Activated naive CD4-positive, alpha-beta T cell treated with anti-CD3 and anti-CD28 coated beads for 36 hours (primary cell): ENCODE data around the gene CD101. TPM values are rescaled to one million over a fixed set of nuclear protein-coding genes. Genes with fewer than 3 reads are reported as not detected.

ENCODE experiments used
- CTCF ChIA-PET: fragments of 350-600 bp; sonication (Branson Sonifier 250); formaldehyde crosslinking; loops from one replicate; lab custom pipeline; 2021; ENCODE audit warnings: antibody characterized with exemption; lab: Charles Lee
- DNase-seq: peaks from one replicate; pipeline ENCODE4 v3.0.0-alpha.2; 2020
- H3K27ac Mint-ChIP-seq: one replicate; pipeline ENCODE4 v1.8.0; 2021; ENCODE audit warnings: mild to moderate bottlenecking, mixed read lengths
- H3K27me3 Mint-ChIP-seq: one replicate; pipeline ENCODE4 v1.8.0; 2021; ENCODE audit warnings: low read depth, mixed read lengths
- H3K36me3 Mint-ChIP-seq: one replicate; pipeline ENCODE4 v1.8.0; 2021; ENCODE audit warnings: low read depth, mixed read lengths
- H3K4me1 Mint-ChIP-seq: one replicate; pipeline ENCODE4 v1.8.0; 2021; ENCODE audit warnings: low read depth, mixed read lengths
- H3K4me3 Mint-ChIP-seq: one replicate; pipeline ENCODE4 v1.8.0; 2021; ENCODE audit warnings: mild to moderate bottlenecking, moderate library complexity, mixed read lengths
- H3K9me3 Mint-ChIP-seq: one replicate; pipeline ENCODE4 v1.8.0; 2021; ENCODE audit warnings: mixed read lengths
- intact Hi-C: fragments of 100-400 bp; cut with micrococcal nuclease; formaldehyde crosslinking; loops from one replicate; pipeline ENCODE4 v1.15.1; 2023
- total RNA-seq, 2 experiments: library from RNA; stranded (reverse); gene quantifications; one replicate each; pipeline ENCODE4 v1.2.3, GENCODE V29; 2021

The CD101 gene
- total RNA-seq, 2 experiments from 2014 or later, result 0.83 to 1.1 TPM

DNA sequence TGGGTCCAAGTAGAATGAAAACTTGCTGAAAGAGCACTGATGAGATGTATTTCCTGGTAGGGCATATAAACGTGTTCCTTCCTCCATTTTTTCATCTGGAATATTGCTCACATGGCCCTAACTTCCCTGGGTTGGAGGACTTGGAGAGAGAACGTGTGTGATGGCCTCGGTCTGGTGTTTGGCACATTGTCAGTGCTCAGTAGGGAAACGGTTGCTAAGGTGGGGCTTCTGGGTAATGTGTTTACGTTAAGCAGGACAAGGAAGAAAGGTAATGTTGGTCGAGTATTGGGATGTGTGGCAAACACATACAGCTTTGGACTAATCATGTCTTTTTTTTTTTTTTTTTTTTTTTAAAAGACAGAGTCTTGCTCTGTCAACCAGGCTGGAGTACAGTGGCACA, 64.8 kb downstream of the CD101 start:
- CTCF ChIA-PET, result interaction anchor here (0.6 to 2.2 kb wide), 4 partner anchors 43 to 344 kb away, joined by 3 to 4 read pairs (median 3); no protein-coding TSS in a partner anchor
- Mint-ChIP-seq H3K4me1 (peaks cover 52% of the 10 kb centered on the region), H3K36me3 (peaks cover 56% of the 10 kb centered on the region), H3K4me3 (no peak overlapping the region), H3K9me3 (no peaks in the 10 kb centered on the region), H3K27me3 (no peaks in the 10 kb centered on the region), H3K27ac (no peak overlapping the region)
- intact Hi-C loops, result loop anchor here (5.0 to 10.0 kb wide), 3 partner anchors 446 to 858 kb away; partner anchors contain the start of genes GDAP2 and WDR3
- DNase-seq, result no peak

- Mint-ChIP-seq H3K36me3 (peaks cover 54% of the 10 kb centered on the region), H3K27me3 (no peaks in the 10 kb centered on the region), H3K4me1 (peaks cover 39% of the 10 kb centered on the region), H3K27ac (no peak overlapping the region), H3K4me3 (no peak overlapping the region), H3K9me3 (no peaks in the 10 kb centered on the region)
- peak; percentile 58 for DNase-seq
- intact Hi-C loops, result loop anchor here (1.0 to 10.0 kb wide), 6 partner anchors 27 to 857 kb away; partner anchors contain the start of genes GDAP2 and WDR3
- CTCF ChIA-PET, result interaction anchor here (0.6 to 3.1 kb wide), 15 partner anchors 10 to 561 kb away, joined by 3 to 17 read pairs (median 3); no protein-coding TSS in a partner anchor
Measured at GRCh38 chr1:117067533-117068370, 66.2 kb downstream of the CD101 start.

DNA sequence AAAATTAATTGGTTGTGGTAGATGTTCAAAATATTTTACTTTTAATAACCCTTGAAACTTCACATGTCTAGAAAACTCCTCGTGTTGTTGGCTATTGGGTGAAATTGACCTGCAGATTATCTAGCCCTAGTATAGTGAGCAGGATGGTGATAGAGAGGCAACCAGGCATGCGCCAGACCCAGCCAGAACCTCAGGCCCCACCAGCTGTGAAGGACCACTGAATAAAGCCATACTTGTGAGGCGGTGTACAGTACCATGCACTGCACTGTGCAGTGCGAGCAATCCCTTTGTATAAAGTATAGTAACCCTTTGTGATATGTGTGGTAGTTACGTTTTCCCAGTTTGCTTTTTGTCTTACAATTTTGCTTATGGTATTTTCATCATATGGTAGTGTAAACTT, 67.0 kb downstream of the CD101 start:
- no peaks in the 10 kb centered on the region for H3K27me3 Mint-ChIP-seq
- H3K4me3 Mint-ChIP-seq, result no peak overlapping the region
- DNase-seq, result no peak
- CTCF ChIA-PET, result interaction anchor here (0.7 to 3.2 kb wide), 11 partner anchors 9 to 252 kb away, joined by 3 to 17 read pairs (median 3); no protein-coding TSS in a partner anchor
- intact Hi-C loops, result loop anchor here (1.0 to 10.0 kb wide), 6 partner anchors 26 to 856 kb away; partner anchors contain the start of genes GDAP2 and WDR3
- peaks cover 53% of the 10 kb centered on the region for H3K36me3 Mint-ChIP-seq
- H3K4me1 Mint-ChIP-seq, result peaks cover 35% of the 10 kb centered on the region
- no peaks in the 10 kb centered on the region for H3K9me3 Mint-ChIP-seq
- no peak overlapping the region for H3K27ac Mint-ChIP-seq

DNA sequence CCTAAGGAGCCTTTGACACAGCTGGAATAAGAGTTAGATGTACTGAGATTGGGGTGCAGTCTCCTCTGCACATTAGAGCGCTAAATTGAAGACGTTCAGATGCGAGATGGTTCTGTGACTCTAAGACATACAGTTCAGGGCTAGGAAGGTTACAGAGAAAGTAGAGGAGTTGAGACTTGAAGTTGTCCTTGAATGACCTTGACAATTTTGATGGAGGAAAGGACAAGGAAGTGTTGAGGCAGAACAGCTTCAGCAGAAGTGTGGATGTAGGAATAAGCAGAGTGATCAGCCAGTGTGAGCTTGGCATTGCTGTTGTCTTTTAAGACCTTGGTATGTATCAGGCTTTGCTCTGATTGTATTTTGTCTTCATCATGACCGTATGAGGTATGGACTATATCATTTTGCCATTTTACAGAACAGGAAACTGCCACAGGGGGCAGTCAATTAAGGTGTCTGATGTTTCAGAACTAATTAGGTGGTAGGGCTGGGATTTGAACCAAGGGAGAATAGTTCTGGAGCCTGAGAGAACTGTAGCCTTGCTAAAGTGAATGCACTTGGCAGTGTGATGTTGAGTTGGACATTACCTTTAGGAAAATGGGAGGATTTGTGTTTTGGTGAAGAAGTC, 67.8 kb downstream of the CD101 start:
- peaks cover 29% of the 10 kb centered on the region for H3K4me1 Mint-ChIP-seq
- no peaks in the 10 kb centered on the region for H3K27me3 Mint-ChIP-seq
- H3K36me3 Mint-ChIP-seq, result peaks cover 50% of the 10 kb centered on the region
- DNase-seq, result no peak
- H3K4me3 Mint-ChIP-seq, result no peak overlapping the region
- CTCF ChIA-PET, result interaction anchor here (0.7 to 3.2 kb wide), 5 partner anchors 8 to 60 kb away, joined by 3 to 17 read pairs (median 4); no protein-coding TSS in a partner anchor
- no peak overlapping the region for H3K27ac Mint-ChIP-seq
- no peaks in the 10 kb centered on the region for H3K9me3 Mint-ChIP-seq
- intact Hi-C loops, result loop anchor here (2.0 to 10.0 kb wide), 4 partner anchors 215 to 855 kb away; partner anchors contain the start of genes GDAP2 and WDR3

DNA sequence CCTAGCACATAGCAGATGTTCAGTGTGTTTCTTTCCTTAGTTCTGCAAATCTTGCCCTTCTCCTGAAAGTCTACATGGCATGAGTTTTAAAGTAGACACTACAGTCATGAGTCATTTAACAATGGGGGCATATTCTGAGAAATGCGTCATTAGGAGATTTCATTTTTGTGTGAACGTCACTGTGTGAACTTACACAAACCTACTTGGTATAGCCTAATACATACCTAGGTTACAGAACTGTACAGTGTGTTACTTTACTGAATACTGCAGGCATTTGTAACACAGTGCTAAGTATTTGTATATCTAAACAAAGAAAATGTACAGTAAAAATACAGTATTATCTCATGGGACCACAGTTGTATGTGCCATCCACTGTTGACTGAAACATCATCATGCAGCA, 68.6 kb downstream of the CD101 start:
- no peak overlapping the region for H3K27ac Mint-ChIP-seq
- H3K27me3 Mint-ChIP-seq, result no peaks in the 10 kb centered on the region
- peaks cover 51% of the 10 kb centered on the region for H3K36me3 Mint-ChIP-seq
- no peak overlapping the region for H3K4me3 Mint-ChIP-seq
- no peak for DNase-seq
- H3K4me1 Mint-ChIP-seq, result peaks cover 33% of the 10 kb centered on the region
- CTCF ChIA-PET, result interaction anchor here (1.4 to 3.2 kb wide), 3 partner anchors 9 to 59 kb away, joined by 4 to 17 read pairs (median 16); no protein-coding TSS in a partner anchor
- intact Hi-C loops, result no loop called here
- H3K9me3 Mint-ChIP-seq, result no peaks in the 10 kb centered on the region

DNA sequence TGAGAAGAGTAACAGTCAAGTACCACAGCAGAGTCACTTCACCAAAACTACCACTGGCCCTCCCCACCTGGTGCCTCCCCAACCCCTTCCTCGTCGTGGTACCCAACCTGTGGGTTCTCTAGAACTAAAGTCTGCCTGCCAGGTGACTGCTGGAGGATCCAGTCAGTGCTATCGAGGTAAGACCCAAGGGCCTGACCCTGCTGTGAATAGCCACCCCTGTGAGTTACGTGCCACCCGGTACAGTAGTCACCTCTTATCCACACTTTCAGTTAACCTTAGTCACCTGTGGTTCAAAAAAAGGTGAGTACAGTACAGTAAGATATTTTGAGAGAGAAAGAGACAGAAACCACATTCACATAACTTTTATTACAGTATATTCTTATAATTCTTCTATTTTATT, 75.1 kb downstream of the CD101 start:
- intact Hi-C loops, result loop anchor here (1.0 to 5.0 kb wide), 6 partner anchors 14 to 699 kb away; partner anchors contain the start of gene MAN1A2
- Mint-ChIP-seq H3K4me3 (no peak overlapping the region), H3K36me3 (peaks cover 76% of the 10 kb centered on the region)

DNA sequence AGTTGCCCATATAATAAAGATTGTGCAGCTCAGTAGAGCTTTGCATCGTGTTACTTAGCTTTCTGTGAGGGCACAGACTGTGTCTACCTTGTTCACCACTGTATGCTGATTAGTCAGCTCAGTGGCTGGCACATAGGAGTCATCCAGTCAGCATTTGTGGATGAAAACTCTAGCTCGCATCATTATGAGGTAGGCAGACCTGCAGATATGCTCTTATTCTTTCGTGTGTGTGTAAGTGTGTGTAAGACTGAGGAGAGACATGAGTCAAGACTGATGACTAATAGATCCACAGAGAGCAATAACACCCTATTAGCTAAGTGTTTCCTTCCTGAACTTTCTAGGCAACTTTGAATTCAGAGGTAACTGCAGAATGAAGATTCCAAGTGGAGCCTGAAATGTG, 75.7 kb downstream of the CD101 start:
- CTCF ChIA-PET, result interaction anchor here (0.6 to 1.8 kb wide), 6 partner anchors 9 to 45 kb away, joined by 3 to 9 read pairs (median 3); no protein-coding TSS in a partner anchor
- intact Hi-C loops, result loop anchor here (1.0 to 5.0 kb wide), 6 partner anchors 15 to 700 kb away; partner anchors contain the start of gene MAN1A2
- peaks cover 38% of the 10 kb centered on the region for H3K4me1 Mint-ChIP-seq
- peaks cover 78% of the 10 kb centered on the region for H3K36me3 Mint-ChIP-seq
- H3K4me3 Mint-ChIP-seq, result no peak overlapping the region
- no peaks in the 10 kb centered on the region for H3K9me3 Mint-ChIP-seq
- H3K27ac Mint-ChIP-seq, result peak overlapping the region; percentile 76
- H3K27me3 Mint-ChIP-seq, result no peaks in the 10 kb centered on the region
- peak; percentile 79 for DNase-seq

More for the DNA sequence above, 75.1 kb downstream of the CD101 start:
- H3K9me3 Mint-ChIP-seq, result no peaks in the 10 kb centered on the region
- H3K4me1 Mint-ChIP-seq, result peaks cover 33% of the 10 kb centered on the region
- no peaks in the 10 kb centered on the region for H3K27me3 Mint-ChIP-seq
- DNase-seq, result peak; percentile 18
- peak overlapping the region; percentile 74 for H3K27ac Mint-ChIP-seq
- CTCF ChIA-PET, result interaction anchor here (1.2 to 1.8 kb wide), 2 partner anchors 17 to 46 kb away, joined by 4 to 9 read pairs; no protein-coding TSS in a partner anchor

DNA sequence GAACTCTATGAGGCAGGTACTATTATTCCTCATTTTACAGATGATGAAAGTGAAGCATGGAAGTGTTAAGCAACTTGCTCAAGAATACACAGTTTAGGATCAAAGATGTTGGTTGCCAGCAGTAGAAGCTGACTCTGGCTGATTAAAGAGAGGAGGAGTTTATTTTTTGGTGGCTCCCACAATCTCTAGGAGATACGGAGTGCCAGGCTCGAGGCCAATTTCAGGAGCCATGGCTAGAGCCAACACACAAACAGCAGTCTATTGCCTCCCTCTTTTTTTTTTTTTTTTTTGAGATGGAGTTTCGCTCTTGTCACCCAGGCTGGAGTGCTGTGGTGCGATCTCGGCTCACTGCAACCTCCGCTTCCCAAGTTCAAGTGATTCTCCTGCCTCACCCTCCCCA, 78.2 kb downstream of the CD101 start:
- Mint-ChIP-seq H3K4me1 (peaks cover 59% of the 10 kb centered on the region), H3K36me3 (peaks cover 85% of the 10 kb centered on the region), H3K27me3 (no peaks in the 10 kb centered on the region), H3K4me3 (no peak overlapping the region), H3K27ac (no peak overlapping the region), H3K9me3 (no peaks in the 10 kb centered on the region)
- DNase-seq, result no peak
- CTCF ChIA-PET, result interaction anchor here (3.9 kb wide), 1 partner anchor 14 kb away, joined by 20 read pairs; no protein-coding TSS in a partner anchor
- intact Hi-C loops, result loop anchor here (5.0 kb wide), 4 partner anchors 288 to 702 kb away; partner anchors contain the start of gene MAN1A2

- H3K27me3 Mint-ChIP-seq, result no peaks in the 10 kb centered on the region
- H3K36me3 Mint-ChIP-seq, result peaks cover 62% of the 10 kb centered on the region
- no peak overlapping the region for H3K27ac Mint-ChIP-seq
- no peak overlapping the region for H3K4me3 Mint-ChIP-seq
- peaks cover 30% of the 10 kb centered on the region for H3K4me1 Mint-ChIP-seq
- CTCF ChIA-PET, result no interaction called here
- intact Hi-C loops, result loop anchor here (5.0 kb wide), 1 partner anchor 653 kb away; no protein-coding TSS in a partner anchor
- H3K9me3 Mint-ChIP-seq, result no peaks in the 10 kb centered on the region
- no peak for DNase-seq
Measured at GRCh38 chr1:117084231-117084630, 82.7 kb downstream of the CD101 start.
